ENCODE measurements around the gene CCDC141.

CCDC141 gene

DNA sequence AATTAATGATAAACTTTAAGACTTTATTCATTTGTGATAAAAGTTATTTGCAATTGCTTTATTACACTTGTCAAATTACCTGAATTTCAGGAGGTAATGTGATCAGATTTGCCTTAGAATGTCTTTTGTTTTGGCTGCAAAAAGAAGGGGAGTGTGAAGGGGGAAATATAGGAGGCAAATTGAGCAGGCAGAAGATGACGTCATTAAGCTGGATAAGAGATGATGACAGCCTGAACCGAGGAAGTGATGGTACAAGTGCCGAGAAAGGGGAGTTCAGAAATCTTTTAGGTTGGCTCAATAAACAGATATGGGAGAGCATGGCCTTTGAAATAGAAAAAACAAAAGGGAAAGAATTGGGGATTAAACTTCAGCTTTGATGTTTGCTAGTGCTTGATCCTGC, 169.7 kb downstream of the CCDC141 start:
- H3K4me1 ChIP-seq = no peaks in the 10 kb centered on the region
- no peak for DNase-seq (ENCODE audit: low spot score in 2 of 2)
- in situ Hi-C loops (cut with MboI; ENCODE audit: low sequenced_read_pairs) = no loop called here
- no peaks in the 10 kb centered on the region for H3K36me3 ChIP-seq (replicated peaks)
- H3K27me3 ChIP-seq (ENCODE audit: low read depth) = no peaks in the 10 kb centered on the region
- H3K4me3 ChIP-seq = no peak overlapping the region
- no peaks in the 10 kb centered on the region for H3K9me3 ChIP-seq

DNA sequence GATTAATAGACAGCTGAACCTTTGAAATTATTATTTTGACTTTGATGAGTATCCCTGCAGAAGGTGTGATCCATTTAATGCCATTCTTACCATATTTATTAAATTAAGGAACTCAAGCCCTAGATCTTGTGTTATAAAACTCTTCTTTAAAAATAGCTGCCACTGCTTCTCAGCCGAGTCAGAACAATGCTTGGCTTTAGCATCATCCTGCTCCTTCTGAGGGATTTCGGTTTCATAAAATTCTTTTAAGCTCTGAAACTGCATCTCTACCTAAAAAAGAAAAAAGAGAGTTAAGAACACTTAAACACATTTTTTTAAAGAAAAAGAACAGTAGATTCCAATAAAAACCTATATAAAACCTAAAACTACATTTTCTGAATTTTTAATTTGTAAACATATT, 172.1 kb downstream of the CCDC141 start:
- Histone ChIP-seq H3K4me3 (no peak overlapping the region), H3K27me3 (ENCODE audit: low read depth) (no peaks in the 10 kb centered on the region), H3K4me1 (no peaks in the 10 kb centered on the region), H3K36me3 (replicated peaks) (no peaks in the 10 kb centered on the region), H3K9me3 (no peaks in the 10 kb centered on the region)
- DNase-seq (ENCODE audit: low spot score in 2 of 2) = no peak
- in situ Hi-C loops (cut with MboI; ENCODE audit: low sequenced_read_pairs) = no loop called here

DNA sequence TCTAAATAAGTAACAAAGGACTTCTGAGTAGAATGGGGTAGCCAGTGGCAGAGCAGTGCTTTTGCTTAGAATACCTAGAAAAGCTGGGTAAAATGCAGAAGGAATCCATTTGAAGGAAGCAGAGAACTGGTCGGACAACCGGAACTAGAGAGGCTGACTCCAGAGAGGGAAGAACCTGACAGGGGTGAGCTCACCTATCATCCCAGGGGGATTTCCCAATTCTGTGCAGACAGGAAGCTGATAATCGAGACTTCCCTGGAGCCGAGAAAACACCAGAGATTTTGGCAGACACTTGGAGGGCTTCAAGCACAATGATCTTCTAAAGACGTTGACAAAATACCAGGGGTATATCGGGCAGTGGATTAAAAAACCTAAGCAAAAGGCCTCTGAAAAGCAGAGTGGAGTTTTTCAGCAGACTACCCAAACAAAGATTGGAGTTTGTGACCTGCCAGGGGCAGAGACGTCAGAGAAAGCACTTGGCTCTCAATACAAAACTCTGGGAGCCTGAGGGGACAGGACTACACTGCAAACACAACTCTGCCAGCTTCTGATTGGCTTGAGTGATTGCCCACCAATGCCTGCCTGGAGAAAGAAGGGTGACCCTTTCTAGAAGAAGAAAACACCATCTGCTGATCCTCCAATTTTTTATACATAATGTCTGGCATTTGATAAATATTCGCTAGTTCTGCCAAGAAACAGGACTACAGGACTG, 175.3 kb downstream of the CCDC141 start:
- Histone ChIP-seq H3K4me1 (no peaks in the 10 kb centered on the region), H3K4me3 (no peak overlapping the region), H3K27me3 (ENCODE audit: low read depth) (0 out of 2 replicates have a peak, but pooled peaks cover 2% of the 10 kb centered on the region), H3K9me3 (no peaks in the 10 kb centered on the region), H3K36me3 (replicated peaks) (no peaks in the 10 kb centered on the region)
- no peak for DNase-seq (ENCODE audit: low spot score in 2 of 2)
- in situ Hi-C loops (cut with MboI; ENCODE audit: low sequenced_read_pairs) = no loop called here

DNA sequence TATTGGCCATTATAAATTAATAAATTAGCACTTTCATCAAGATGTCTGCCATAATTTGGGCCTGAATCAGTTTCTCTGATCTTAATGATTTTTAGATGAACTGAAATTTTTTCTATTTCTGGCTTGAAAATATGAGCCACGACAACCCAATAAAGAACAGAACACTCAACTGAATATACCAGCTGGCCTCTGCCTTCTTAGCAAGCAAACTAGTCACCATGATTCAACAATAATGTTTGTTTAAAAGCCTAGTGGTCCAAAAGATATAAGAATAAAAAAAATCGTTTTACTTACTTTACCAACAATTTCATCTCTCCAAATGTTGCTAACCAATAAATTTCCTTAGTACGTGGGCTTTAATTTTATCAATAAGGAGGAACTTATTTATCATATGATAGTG, 176.0 kb downstream of the CCDC141 start:
- Histone ChIP-seq H3K9me3 (no peaks in the 10 kb centered on the region), H3K4me1 (no peaks in the 10 kb centered on the region), H3K4me3 (no peak overlapping the region), H3K27me3 (ENCODE audit: low read depth) (0 out of 2 replicates have a peak, but pooled peaks cover 2% of the 10 kb centered on the region), H3K36me3 (replicated peaks) (no peaks in the 10 kb centered on the region)
- in situ Hi-C loops (cut with MboI; ENCODE audit: low sequenced_read_pairs) = no loop called here
- DNase-seq (ENCODE audit: low spot score in 2 of 2) = no peak

DNA sequence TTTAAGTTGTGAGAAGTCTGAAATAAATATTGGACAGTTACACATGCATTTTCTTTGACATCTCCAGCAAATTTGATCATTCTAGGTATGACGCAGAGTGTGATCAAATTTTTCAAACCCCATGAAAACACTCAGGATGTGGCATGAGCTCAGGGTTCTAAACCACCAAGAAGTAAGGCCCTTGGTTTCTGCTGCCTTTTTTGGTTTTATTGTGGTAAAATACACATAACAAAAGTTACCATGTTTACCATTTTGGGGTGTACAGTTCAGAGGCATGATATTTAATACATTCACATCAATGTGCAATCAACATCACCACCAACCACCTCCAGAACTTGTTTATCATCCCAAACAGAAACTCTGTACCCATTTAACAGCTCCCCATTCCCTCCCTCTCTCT, 178.4 kb downstream of the CCDC141 start:
- no peak overlapping the region for H3K4me3 ChIP-seq
- no peaks in the 10 kb centered on the region for H3K9me3 ChIP-seq
- H3K4me1 ChIP-seq = no peaks in the 10 kb centered on the region
- 0 out of 2 replicates have a peak, but pooled peaks cover 2% of the 10 kb centered on the region for H3K27me3 ChIP-seq (ENCODE audit: low read depth)
- no peak for DNase-seq (ENCODE audit: low spot score in 2 of 2)
- in situ Hi-C loops (cut with MboI; ENCODE audit: low sequenced_read_pairs) = no loop called here
- no peaks in the 10 kb centered on the region for H3K36me3 ChIP-seq (replicated peaks)

DNA sequence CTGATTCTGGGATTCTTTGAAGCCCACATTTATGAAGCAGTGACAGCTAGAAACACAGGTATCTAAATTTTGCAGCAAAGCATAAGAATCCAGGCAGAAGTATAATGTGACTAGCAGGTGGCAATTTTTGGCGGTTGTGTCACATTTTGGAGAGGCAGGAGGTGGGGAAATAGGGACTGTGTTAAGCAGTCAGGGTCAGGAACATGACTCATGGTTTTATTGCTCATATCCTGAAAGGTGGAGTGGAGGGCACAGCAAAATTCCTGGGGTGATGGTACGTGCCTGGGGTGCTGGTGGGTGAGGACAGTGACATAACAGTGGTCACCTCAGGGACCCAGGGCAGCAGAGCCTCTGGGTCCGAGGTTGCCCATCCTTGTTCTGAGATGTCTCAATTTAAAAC, 179.2 kb downstream of the CCDC141 start:
- H3K9me3 ChIP-seq = no peaks in the 10 kb centered on the region
- H3K4me1 ChIP-seq = no peaks in the 10 kb centered on the region
- no peaks in the 10 kb centered on the region for H3K36me3 ChIP-seq (replicated peaks)
- H3K27me3 ChIP-seq (ENCODE audit: low read depth) = 0 out of 2 replicates have a peak, but pooled peaks cover 2% of the 10 kb centered on the region
- in situ Hi-C loops (cut with MboI; ENCODE audit: low sequenced_read_pairs) = no loop called here
- no peak for DNase-seq (ENCODE audit: low spot score in 2 of 2)
- H3K4me3 ChIP-seq = no peak overlapping the region

DNA sequence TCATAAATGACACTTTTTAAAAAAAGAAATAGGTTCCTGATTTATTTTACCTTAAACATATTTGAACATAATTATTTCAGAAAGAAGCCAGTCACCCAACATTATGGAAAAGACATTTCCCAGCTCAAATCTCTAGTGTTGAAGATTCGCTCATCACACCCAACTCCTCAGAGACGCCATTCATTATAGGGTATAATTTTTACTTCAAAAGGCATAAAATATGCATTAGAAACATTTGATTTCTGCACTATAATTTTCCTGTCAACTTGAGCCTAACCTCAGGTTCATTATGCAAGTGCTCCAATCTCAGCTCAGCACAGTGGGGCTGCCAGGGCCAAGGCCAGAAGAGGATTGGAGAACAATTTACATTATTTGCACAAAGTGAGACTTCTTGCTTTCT, 183.9 kb downstream of the CCDC141 start:
- in situ Hi-C loops (cut with MboI; ENCODE audit: low sequenced_read_pairs) = no loop called here
- Histone ChIP-seq H3K4me1 (no peaks in the 10 kb centered on the region), H3K9me3 (no peaks in the 10 kb centered on the region), H3K36me3 (replicated peaks) (no peaks in the 10 kb centered on the region), H3K27me3 (ENCODE audit: low read depth) (no peaks in the 10 kb centered on the region), H3K4me3 (no peak overlapping the region)
- no peak for DNase-seq (ENCODE audit: low spot score in 2 of 2)

DNA sequence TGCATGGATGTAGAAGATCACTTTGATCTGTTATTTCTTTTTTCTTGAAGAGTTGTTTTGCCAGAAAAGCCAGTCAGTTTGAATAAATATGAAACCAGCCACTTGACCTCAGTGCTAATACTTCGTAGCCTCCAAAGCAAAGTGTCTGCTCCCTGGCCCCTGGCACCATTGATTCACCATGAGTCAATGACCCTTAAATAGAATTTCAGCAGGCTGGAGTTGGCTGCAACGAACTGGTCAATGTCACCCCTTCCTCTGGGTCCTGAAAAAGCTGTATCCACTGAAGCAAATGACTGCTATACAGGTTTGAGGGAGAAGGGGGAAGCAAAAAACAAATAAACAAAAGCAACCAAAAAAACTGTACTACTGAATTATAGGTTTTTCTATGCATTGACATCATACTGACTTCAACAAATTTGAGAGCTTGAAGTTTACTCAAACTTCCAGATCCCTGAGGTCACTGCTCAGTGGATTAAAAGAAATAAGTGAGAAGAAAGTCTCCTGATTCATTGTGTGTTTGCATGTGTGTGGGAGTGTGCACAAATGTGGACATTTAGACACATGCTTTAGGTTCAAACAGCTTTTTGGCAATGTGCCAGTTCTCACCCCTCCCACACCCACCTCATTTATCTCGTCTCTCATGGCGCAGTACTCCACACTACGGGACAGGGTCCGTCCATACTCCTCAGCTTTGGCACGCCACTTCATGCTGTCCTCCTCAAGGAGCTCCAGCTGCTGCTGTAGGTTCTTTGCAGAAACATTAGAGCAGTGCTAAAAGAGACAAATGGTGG, 184.6 kb downstream of the CCDC141 start:
- DNase-seq (ENCODE audit: low spot score in 2 of 2) = no peak

DNA sequence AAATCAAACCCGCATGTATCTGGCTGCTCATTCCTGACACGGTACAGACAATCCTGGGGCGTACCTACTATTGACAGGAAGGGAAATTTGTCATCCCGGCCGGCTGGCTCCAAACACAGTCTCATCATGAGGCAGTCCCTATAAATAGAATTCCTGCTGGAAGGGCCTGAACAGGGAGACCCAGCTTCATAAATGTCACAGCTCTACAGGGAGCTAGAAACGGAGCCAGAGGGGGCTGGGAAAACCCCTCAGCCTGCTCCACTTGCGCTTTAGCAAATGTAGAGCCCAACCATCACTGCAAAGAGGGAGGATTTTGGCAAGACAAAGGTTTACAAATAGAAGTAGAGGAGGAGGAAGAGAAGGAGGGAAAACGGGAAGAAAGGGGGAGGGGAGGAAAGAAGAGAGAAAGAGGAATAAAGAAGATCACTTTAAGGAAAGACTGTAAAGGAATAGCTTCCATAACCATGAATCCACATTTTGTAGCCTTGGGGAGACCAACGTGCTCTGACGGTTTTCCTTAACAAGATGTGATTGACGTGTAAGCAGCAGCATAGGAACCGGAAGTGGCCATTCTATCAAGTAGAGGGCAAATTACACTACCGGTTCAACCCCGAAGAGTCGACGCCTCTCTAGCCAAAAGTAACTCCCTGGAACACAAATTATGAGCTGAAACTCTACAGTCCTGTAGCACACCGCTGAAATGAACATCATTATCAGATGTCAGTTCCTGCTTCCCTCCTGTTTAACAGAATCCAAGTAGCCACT, 185.9 kb downstream of the CCDC141 start:
- Histone ChIP-seq H3K9me3 (no peaks in the 10 kb centered on the region), H3K4me3 (no peak overlapping the region), H3K36me3 (replicated peaks) (no peaks in the 10 kb centered on the region), H3K4me1 (no peaks in the 10 kb centered on the region), H3K27me3 (ENCODE audit: low read depth) (no peaks in the 10 kb centered on the region)
- in situ Hi-C loops (cut with MboI; ENCODE audit: low sequenced_read_pairs) = no loop called here
- no peak for DNase-seq (ENCODE audit: low spot score in 2 of 2)

More for the DNA sequence above, 184.6 kb downstream of the CCDC141 start:
- Histone ChIP-seq H3K9me3 (no peaks in the 10 kb centered on the region), H3K4me1 (no peaks in the 10 kb centered on the region), H3K4me3 (no peak overlapping the region), H3K27me3 (ENCODE audit: low read depth) (no peaks in the 10 kb centered on the region), H3K36me3 (replicated peaks) (no peaks in the 10 kb centered on the region)
- in situ Hi-C loops (cut with MboI; ENCODE audit: low sequenced_read_pairs) = no loop called here

DNA sequence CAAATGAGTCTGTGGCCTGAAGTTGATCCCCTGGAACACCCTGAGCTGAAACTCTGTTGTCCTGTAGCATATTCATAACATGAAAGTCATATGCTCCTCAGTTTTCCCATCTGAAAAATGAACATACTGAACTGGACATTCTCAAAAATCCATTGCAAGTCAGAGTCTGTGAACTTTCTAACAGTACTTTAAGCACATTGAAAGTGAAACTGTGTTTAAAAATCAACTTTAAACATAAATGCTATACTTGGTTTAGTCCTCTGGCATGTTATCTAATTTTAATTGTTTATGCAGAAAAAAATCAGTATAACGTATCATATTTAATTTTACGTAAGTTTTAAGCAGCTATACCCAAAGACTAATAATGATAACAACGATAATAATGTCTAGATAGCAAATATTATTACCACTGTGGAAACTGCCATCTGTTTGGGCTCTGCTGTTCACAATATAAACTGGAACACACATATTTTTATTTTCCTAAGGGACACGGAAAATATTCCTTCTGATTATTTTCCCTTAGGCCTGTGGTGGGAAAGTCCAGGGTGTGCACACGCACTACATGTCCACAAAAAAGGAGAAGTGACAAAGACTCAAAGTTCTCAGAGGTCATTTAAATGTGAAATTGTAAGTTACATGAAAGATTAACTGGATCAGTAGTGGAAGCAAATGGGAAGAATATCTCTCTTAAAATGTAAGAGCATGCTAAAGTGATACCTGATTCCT, 186.6 kb downstream of the CCDC141 start:
- Histone ChIP-seq H3K27me3 (ENCODE audit: low read depth) (no peaks in the 10 kb centered on the region), H3K9me3 (no peaks in the 10 kb centered on the region), H3K36me3 (replicated peaks) (no peaks in the 10 kb centered on the region), H3K4me3 (no peak overlapping the region), H3K4me1 (no peaks in the 10 kb centered on the region)
- no peak for DNase-seq (ENCODE audit: low spot score in 2 of 2)
- in situ Hi-C loops (cut with MboI; ENCODE audit: low sequenced_read_pairs) = no loop called here

DNA sequence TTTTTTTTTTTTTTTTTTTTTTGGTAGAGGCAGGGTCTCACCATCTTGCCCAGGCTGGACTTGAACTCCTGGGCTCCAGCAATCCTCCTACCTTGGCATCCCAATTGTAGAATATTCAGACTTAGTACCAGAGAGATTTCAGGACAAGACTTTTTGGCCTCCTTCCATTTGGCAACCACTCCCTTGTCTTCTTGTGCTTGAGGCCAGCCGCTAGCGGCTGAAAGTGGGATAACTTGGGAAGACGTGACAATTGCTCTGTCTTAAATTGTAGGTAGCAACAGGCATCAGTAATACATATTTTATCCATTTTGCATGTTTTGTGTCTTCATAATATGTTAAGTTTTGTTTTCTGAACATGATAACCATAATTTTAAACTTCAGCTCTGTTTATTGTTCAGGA, 189.4 kb downstream of the CCDC141 start:
- DNase-seq (ENCODE audit: low spot score in 2 of 2) = no peak

DNA sequence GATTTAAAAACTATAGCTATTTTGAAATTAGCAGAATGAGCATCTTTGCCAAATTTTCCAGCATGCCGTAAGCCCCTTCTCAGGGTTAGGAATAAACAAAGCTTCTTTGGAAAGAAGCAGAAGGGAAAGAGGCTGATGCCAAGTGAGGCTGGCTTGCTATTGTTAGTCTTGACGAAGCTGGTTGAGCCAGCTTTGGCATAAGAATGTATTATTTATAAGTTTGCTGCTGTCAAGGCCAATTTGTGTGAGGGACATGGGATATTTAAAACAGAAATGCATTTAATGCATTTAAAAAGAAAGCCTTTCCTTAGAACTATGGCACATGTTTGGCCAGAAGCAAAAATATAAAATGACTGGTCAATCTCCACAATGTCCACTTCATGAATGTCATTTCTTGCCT, 190.2 kb downstream of the CCDC141 start:
- Histone ChIP-seq H3K27me3 (ENCODE audit: low read depth) (no peaks in the 10 kb centered on the region), H3K36me3 (replicated peaks) (no peaks in the 10 kb centered on the region), H3K4me1 (no peaks in the 10 kb centered on the region), H3K4me3 (no peak overlapping the region), H3K9me3 (no peaks in the 10 kb centered on the region)
- in situ Hi-C loops (cut with MboI; ENCODE audit: low sequenced_read_pairs) = no loop called here
- no peak for DNase-seq (ENCODE audit: low spot score in 2 of 2)

More for the DNA sequence above, 189.4 kb downstream of the CCDC141 start:
- no peak overlapping the region for H3K4me3 ChIP-seq
- H3K9me3 ChIP-seq = no peaks in the 10 kb centered on the region
- in situ Hi-C loops (cut with MboI; ENCODE audit: low sequenced_read_pairs) = no loop called here
- H3K27me3 ChIP-seq (ENCODE audit: low read depth) = no peaks in the 10 kb centered on the region
- H3K4me1 ChIP-seq = no peaks in the 10 kb centered on the region
- no peaks in the 10 kb centered on the region for H3K36me3 ChIP-seq (replicated peaks)

DNA sequence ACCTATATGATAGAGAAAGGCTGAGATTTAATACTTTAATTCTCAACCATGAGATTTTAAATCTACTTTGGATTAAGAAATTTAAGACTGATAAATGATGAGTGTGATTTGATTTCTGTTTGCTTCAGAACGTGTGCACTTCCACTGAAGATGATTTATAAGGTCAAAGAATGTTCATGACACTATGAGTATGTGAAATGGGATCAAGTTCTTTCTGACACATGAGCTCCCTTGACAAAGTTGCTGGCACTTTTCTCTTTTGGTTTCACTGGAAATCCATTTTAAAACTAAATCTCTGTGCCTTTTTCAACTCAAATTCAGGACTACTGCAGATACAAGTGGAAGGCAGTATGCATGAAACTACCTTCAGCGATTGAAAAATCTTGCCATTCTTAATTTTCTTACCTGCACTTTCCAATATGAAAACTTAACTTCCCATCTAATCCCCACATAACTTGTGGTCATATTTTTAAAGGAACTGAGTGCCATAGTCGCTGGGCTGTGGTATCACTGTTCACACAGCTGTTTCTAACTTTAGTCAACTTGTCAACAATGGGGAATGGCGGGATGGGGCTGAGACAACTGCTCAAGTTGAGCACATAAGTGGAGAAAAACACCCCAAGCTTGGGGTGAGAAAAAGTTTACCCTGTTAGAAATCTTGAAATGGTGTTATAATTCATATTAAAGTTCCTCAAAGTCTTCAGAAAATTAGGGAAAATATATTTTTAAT, 190.9 kb downstream of the CCDC141 start:
- Histone ChIP-seq H3K36me3 (replicated peaks) (no peaks in the 10 kb centered on the region), H3K4me1 (no peaks in the 10 kb centered on the region), H3K27me3 (ENCODE audit: low read depth) (no peaks in the 10 kb centered on the region), H3K4me3 (no peak overlapping the region), H3K9me3 (no peaks in the 10 kb centered on the region)
- no peak for DNase-seq (ENCODE audit: low spot score in 2 of 2)
- in situ Hi-C loops (cut with MboI; ENCODE audit: low sequenced_read_pairs) = no loop called here
